GM12801 (cell line): ENCODE measurements around the gene BCL11A.

Experiments used
- CTCF ChIP-seq: IDR thresholded peaks from one replicate; pipeline ENCODE4 v1.5.1; 2011; ENCODE audit warnings: control low read depth; ENCODE audit not compliant: insufficient read length; ENCODE audit errors: extremely low read depth

BCL11A gene

GRCh38 chr2:60558536-60558935 lies 5.1 kb upstream of the BCL11A start:
- no peak for TF ChIP-seq CTCF

GRCh38 chr2:60557486-60557864 lies 4.0 kb upstream of the BCL11A start:
- no peak for TF ChIP-seq CTCF

GRCh38 chr2:60556576-60557485 lies 3.4 kb upstream of the BCL11A start:
- TF ChIP-seq CTCF: no peak

GRCh38 chr2:60556175-60556574 lies 2.7 kb upstream of the BCL11A start:
- no peak for TF ChIP-seq CTCF

- no peak for TF ChIP-seq CTCF
Observed at GRCh38 chr2:60555783-60556139, 2.3 kb upstream of the BCL11A start.

- TF ChIP-seq CTCF: no peak
Observed at GRCh38 chr2:60555066-60555782, 1.8 kb upstream of the BCL11A start.

- no peak for TF ChIP-seq CTCF
Observed at GRCh38 chr2:60554646-60555065, 1.2 kb upstream of the BCL11A start.
